ENCODE results near the gene KMO. TPM values are rescaled to one million over a fixed set of nuclear protein-coding genes. Genes with fewer than 3 reads are reported as not detected.
A peak's percentile ranks its signal among the peaks of the same experiment; 100 is the strongest.

Gene KMO
- total RNA-seq, 1 experiment from 2014 or later: not detected

DNA sequence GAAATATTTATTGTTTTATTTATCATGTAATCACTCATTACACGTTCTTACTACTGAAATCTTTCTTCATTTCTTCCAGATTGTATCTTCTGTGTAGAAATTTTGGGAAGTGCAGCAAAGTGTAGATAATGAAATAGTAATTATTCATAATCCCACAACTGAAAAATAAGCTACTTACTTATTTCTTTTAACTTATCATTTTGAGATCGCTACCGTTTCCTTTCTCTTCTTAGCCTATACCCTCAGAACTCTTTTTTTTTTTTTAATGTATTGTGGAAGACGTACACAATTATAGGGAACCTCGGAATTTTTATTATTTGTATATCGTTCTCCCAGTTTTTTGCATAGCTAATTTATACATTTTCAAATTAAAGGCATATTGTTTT lies 12.1 kb upstream of the KMO start:
- Histone ChIP-seq H3K23me2 (ENCODE audit: insufficient read length, low read depth, low read length, poor library complexity, severe bottlenecking) (peaks cover 5% of the 10 kb centered on the region), H2BK20ac (ENCODE audit: low read depth, low read length, poor library complexity, severe bottlenecking) (no peak overlapping the region), H4K20me1 (ENCODE audit: control insufficient read depth, insufficient read depth, insufficient read length) (no peaks in the 10 kb centered on the region), H2BK15ac (ENCODE audit: low read depth, low read length) (no peak overlapping the region), H2AFZ (ENCODE audit: low read length) (no peak overlapping the region), H2BK5ac (ENCODE audit: insufficient read length, low read length) (no peak overlapping the region), H3T11ph (ENCODE audit: low read length) (no peak overlapping the region), H4K8ac (replicated peaks; ENCODE audit: insufficient read length, low read depth, low read length) (no peak overlapping the region), H3K14ac (ENCODE audit: insufficient read depth, low read length) (no peak overlapping the region), H2AK5ac (ENCODE audit: insufficient read length, low read length) (no peak overlapping the region), H3K56ac (ENCODE audit: insufficient read length, low read depth, low read length) (no peak overlapping the region), H3K27me3 (ENCODE audit: insufficient read depth, low read length) (no peaks in the 10 kb centered on the region), H3K23ac (ENCODE audit: insufficient read length, low read depth, low read length) (no peak overlapping the region), H4K5ac (ENCODE audit: insufficient read length, low read depth, low read length) (no peak overlapping the region), H3K4me2 (ENCODE audit: insufficient read depth, insufficient read length, low read length) (peak overlapping the region; percentile 7), H3K79me1 (ENCODE audit: insufficient read depth, low read depth, low read length, poor library complexity, severe bottlenecking) (peaks cover 3% of the 10 kb centered on the region), H3K79me2 (ENCODE audit: insufficient read depth, low read length) (peaks cover 2% of the 10 kb centered on the region; the same call in 1 of the 2 replicates), H3K27ac (ENCODE audit: insufficient read length, low read depth, low read length) (no peak overlapping the region), H3K9ac (ENCODE audit: extremely low read depth, insufficient read length, low read length) (no peak overlapping the region), H4K91ac (ENCODE audit: insufficient read length, low read depth, low read length) (no peak overlapping the region), H3K4me1 (ENCODE audit: insufficient read depth, low read length) (no peaks in the 10 kb centered on the region), H3K4ac (ENCODE audit: low read depth, low read length) (no peak overlapping the region), H2BK120ac (ENCODE audit: low read depth, low read length, poor library complexity, severe bottlenecking) (no peak overlapping the region), H3K18ac (ENCODE audit: insufficient read length, low read depth, low read length) (no peak overlapping the region), H2BK12ac (ENCODE audit: insufficient read length, low read depth, low read length) (no peak overlapping the region), H3K9me3 (ENCODE audit: control insufficient read depth, low read depth, low read length) (no peaks in the 10 kb centered on the region)
- Mint-ChIP-seq H3K4me3 (no peak overlapping the region), H3K27me3 (ENCODE audit: low read depth) (peaks cover 13% of the 10 kb centered on the region), H3K4me1 (peaks cover 8 to 13% of the 10 kb centered on the region in 2 experiments), H3K36me3 (ENCODE audit: insufficient read depth in 1 of 3, low read depth in 3 of 3) (peaks cover 5 to 17% (median 12%) of the 10 kb centered on the region in 3 experiments; a peak in 6 of 7 replicates), H3K27ac (no peak overlapping the region), H3K9me3 (no peaks in the 10 kb centered on the region)
- TF ChIP-seq, protein P1, sequence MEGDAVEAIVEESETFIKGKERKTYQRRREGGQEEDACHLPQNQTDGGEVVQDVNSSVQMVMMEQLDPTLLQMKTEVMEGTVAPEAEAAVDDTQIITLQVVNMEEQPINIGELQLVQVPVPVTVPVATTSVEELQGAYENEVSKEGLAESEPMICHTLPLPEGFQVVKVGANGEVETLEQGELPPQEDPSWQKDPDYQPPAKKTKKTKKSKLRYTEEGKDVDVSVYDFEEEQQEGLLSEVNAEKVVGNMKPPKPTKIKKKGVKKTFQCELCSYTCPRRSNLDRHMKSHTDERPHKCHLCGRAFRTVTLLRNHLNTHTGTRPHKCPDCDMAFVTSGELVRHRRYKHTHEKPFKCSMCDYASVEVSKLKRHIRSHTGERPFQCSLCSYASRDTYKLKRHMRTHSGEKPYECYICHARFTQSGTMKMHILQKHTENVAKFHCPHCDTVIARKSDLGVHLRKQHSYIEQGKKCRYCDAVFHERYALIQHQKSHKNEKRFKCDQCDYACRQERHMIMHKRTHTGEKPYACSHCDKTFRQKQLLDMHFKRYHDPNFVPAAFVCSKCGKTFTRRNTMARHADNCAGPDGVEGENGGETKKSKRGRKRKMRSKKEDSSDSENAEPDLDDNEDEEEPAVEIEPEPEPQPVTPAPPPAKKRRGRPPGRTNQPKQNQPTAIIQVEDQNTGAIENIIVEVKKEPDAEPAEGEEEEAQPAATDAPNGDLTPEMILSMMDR (conservative IDR thresholded peaks at IDR 0.05): no peak
- WGBS (ENCODE audit: extremely low coverage, insufficient read length, low lambda C conversion rate): no CpG with 5 or more reads among the region's 6 CpGs
- DNase-seq: no peak
